ENCODE results near the gene IRF2BPL. TPM values are rescaled to one million over a fixed set of nuclear protein-coding genes. Genes with fewer than 3 reads are reported as not detected.

IRF2BPL gene
- total RNA-seq, 3 donors from 2014 or later: 15.1 to 74.1 (median 19.3) TPM

- DNase-seq: peak; percentile 99
- Histone ChIP-seq H3K4me3 (no peak overlapping the region), H3K36me3 (ENCODE audit: low read depth) (no peaks in the 10 kb centered on the region), H3K9me3 (no peaks in the 10 kb centered on the region), H3K4me1 (ENCODE audit: low read depth) (peaks cover 55% of the 10 kb centered on the region)
- peak; percentile 90 for ATAC-seq
- no peak for TF ChIP-seq CTCF (IDR thresholded peaks at IDR 0.05)
- intact Hi-C loops (cut with DNase I, micrococcal nuclease): loop anchor here in 1 of 2 donors (10.0 kb wide), 1 partner anchor 95 kb away; no protein-coding TSS in a partner anchor
Observed at GRCh38 chr14:77040059-77040740, 11.7 kb upstream of the IRF2BPL start.

GRCh38 chr14:77039285-77040058 is 11.0 kb upstream of the IRF2BPL start:
- DNase-seq (no peak), ATAC-seq (no peak)
- Histone ChIP-seq H3K36me3 (ENCODE audit: low read depth) (no peaks in the 10 kb centered on the region), H3K9me3 (no peaks in the 10 kb centered on the region), H3K4me3 (no peak overlapping the region), H3K4me1 (ENCODE audit: low read depth) (peaks cover 50% of the 10 kb centered on the region)
- intact Hi-C loops (cut with DNase I, micrococcal nuclease): loop anchor here in 1 of 2 donors (10.0 kb wide), 1 partner anchor 95 kb away; no protein-coding TSS in a partner anchor
- no peak for TF ChIP-seq CTCF (IDR thresholded peaks at IDR 0.05)

GRCh38 chr14:77037938-77038568 is 9.5 kb upstream of the IRF2BPL start:
- DNase-seq (peak in 2 of 3 donors; percentile 61 to 72), ATAC-seq (no peak)
- no peak for TF ChIP-seq CTCF (IDR thresholded peaks at IDR 0.05)
- Histone ChIP-seq H3K4me3 (no peak overlapping the region), H3K9me3 (no peaks in the 10 kb centered on the region), H3K4me1 (ENCODE audit: low read depth) (peaks cover 43% of the 10 kb centered on the region), H3K36me3 (ENCODE audit: low read depth) (no peaks in the 10 kb centered on the region)
- intact Hi-C loops (cut with DNase I, micrococcal nuclease): no loop called here

- ATAC-seq (no peak), DNase-seq (no peak)
- Histone ChIP-seq H3K4me1 (ENCODE audit: low read depth) (peaks cover 49% of the 10 kb centered on the region), H3K4me3 (no peak overlapping the region), H3K36me3 (ENCODE audit: low read depth) (no peaks in the 10 kb centered on the region), H3K9me3 (no peaks in the 10 kb centered on the region)
- TF ChIP-seq CTCF (IDR thresholded peaks at IDR 0.05): no peak
- intact Hi-C loops (cut with DNase I, micrococcal nuclease): no loop called here
Observed at GRCh38 chr14:77037215-77037937, 8.9 kb upstream of the IRF2BPL start.

- no peaks in the 10 kb centered on the region for H3K36me3 ChIP-seq (ENCODE audit: low read depth)
- H3K4me1 ChIP-seq (ENCODE audit: low read depth): peaks cover 47% of the 10 kb centered on the region
- H3K4me3 ChIP-seq: no peak overlapping the region
- H3K9me3 ChIP-seq: no peaks in the 10 kb centered on the region
- intact Hi-C loops (cut with DNase I, micrococcal nuclease): no loop called here
- ATAC-seq (no peak), DNase-seq (no peak)
- TF ChIP-seq CTCF (IDR thresholded peaks at IDR 0.05): no peak
Observed at GRCh38 chr14:77036484-77037214, 8.1 kb upstream of the IRF2BPL start.

Measured in mucosa of descending colon (tissue), 3 donors.